Type B pancreatic cell (in vitro differentiated cells): ENCODE data around the gene ARL1. TPM values are rescaled to one million over a fixed set of nuclear protein-coding genes. Genes with fewer than 3 reads are reported as not detected.

ENCODE experiments used
- DNase-seq: peaks from one replicate; pipeline ENCODE4 v3.0.0; 2021; ENCODE audit warnings: mixed read lengths; ENCODE audit not compliant: unreplicated experiment; ENCODE audit errors: extremely low spot score
- H3K27ac Mint-ChIP-seq: 2 replicates; pipeline ENCODE4 v1.8.0; 2021; ENCODE audit warnings: mild to moderate bottlenecking, mixed read lengths
- H3K27me3 Mint-ChIP-seq: 2 replicates; pipeline ENCODE4 v1.8.0; 2021; ENCODE audit warnings: mixed read lengths
- H3K36me3 Mint-ChIP-seq: 2 replicates; pipeline ENCODE4 v1.8.0; 2021; ENCODE audit warnings: mixed read lengths
- H3K4me1 Mint-ChIP-seq: one replicate; pipeline ENCODE4 v1.8.0; 2021; ENCODE audit warnings: mixed read lengths; ENCODE audit not compliant: unreplicated experiment
- H3K4me3 Mint-ChIP-seq: 2 replicates; pipeline ENCODE4 v1.8.0; 2021; ENCODE audit warnings: mild to moderate bottlenecking, mixed read lengths
- H3K9me3 Mint-ChIP-seq: 2 replicates; pipeline ENCODE4 v1.8.0; 2021; ENCODE audit warnings: mixed read lengths
- total RNA-seq: library from RNA; stranded (reverse); gene quantifications from 2 replicates; pipeline ENCODE4 v1.2.1, GENCODE V29; 2021; ENCODE audit warnings: low replicate concordance
- TF ChIP-seq, protein P1 (sequence below): fragments of 200-600 bp; sonication (generic); conservative IDR thresholded peaks from 2 replicates; pipeline ENCODE4 v1.5.0; 2021; ENCODE audit warnings: antibody characterized with exemption, mild to moderate bottlenecking

Gene ARL1
- total RNA-seq, 1 donor from 2014 or later: 80.5 TPM

DNA sequence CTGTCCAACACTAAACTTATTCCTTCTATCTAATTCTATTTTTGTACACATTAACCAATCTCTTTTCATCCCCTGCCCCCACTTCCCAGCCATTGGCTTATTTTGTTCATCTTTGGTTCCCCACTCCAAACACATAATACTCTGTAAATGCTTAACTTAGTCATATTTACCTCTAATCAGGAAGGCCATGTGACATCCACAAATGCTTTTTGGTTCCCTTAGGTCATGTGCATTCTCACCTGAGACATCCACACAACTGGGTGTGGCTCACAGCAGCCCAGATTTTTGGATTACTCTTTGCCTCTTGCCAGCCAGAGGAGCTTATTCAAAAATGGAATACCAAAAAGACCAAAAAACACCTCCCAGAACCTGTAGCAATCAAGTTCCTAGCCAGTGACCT lies 28.4 kb downstream of the ARL1 start:
- no peak for DNase-seq
- Mint-ChIP-seq H3K4me3 (no peak overlapping the region), H3K27me3 (no peaks in the 10 kb centered on the region), H3K9me3 (no peaks in the 10 kb centered on the region), H3K36me3 (peaks cover 33% of the 10 kb centered on the region), H3K27ac (no peak overlapping the region), H3K4me1 (no peaks in the 10 kb centered on the region)
- TF ChIP-seq, protein P1, sequence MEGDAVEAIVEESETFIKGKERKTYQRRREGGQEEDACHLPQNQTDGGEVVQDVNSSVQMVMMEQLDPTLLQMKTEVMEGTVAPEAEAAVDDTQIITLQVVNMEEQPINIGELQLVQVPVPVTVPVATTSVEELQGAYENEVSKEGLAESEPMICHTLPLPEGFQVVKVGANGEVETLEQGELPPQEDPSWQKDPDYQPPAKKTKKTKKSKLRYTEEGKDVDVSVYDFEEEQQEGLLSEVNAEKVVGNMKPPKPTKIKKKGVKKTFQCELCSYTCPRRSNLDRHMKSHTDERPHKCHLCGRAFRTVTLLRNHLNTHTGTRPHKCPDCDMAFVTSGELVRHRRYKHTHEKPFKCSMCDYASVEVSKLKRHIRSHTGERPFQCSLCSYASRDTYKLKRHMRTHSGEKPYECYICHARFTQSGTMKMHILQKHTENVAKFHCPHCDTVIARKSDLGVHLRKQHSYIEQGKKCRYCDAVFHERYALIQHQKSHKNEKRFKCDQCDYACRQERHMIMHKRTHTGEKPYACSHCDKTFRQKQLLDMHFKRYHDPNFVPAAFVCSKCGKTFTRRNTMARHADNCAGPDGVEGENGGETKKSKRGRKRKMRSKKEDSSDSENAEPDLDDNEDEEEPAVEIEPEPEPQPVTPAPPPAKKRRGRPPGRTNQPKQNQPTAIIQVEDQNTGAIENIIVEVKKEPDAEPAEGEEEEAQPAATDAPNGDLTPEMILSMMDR: no peak

GRCh38 chr12:101375573-101375972 lies 32.0 kb downstream of the ARL1 start:
- no peak overlapping the region for H3K4me3 Mint-ChIP-seq
- no peaks in the 10 kb centered on the region for H3K9me3 Mint-ChIP-seq
- TF ChIP-seq, protein P1: no peak
- H3K36me3 Mint-ChIP-seq: peaks cover 45% of the 10 kb centered on the region
- no peaks in the 10 kb centered on the region for H3K4me1 Mint-ChIP-seq
- DNase-seq: no peak
- no peak overlapping the region for H3K27ac Mint-ChIP-seq
- H3K27me3 Mint-ChIP-seq: no peaks in the 10 kb centered on the region

DNA sequence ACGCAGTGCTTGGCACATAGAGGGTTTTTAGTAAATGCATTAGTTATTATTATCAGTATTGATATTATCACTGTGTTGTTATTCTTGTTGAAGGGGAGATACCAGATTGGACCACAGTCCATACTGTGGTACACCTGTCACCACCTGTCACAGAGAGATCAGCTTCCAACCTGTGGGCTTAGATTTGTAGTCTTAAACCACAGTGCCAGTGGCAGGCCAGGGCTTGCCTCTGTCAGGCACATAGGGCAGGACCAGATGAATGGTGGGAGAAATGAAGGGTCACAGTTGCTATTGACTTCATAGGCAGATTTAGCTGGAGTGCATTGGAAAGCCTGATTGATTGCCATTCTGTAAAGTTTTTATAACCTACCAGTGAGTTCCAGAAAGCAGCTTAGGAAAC lies 35.1 kb downstream of the ARL1 start:
- H3K9me3 Mint-ChIP-seq: no peaks in the 10 kb centered on the region
- no peak overlapping the region for H3K27ac Mint-ChIP-seq
- DNase-seq: no peak
- no peaks in the 10 kb centered on the region for H3K27me3 Mint-ChIP-seq
- H3K4me3 Mint-ChIP-seq: no peak overlapping the region
- H3K36me3 Mint-ChIP-seq: peaks cover 37% of the 10 kb centered on the region
- TF ChIP-seq, protein P1: no peak
- H3K4me1 Mint-ChIP-seq: no peaks in the 10 kb centered on the region

DNA sequence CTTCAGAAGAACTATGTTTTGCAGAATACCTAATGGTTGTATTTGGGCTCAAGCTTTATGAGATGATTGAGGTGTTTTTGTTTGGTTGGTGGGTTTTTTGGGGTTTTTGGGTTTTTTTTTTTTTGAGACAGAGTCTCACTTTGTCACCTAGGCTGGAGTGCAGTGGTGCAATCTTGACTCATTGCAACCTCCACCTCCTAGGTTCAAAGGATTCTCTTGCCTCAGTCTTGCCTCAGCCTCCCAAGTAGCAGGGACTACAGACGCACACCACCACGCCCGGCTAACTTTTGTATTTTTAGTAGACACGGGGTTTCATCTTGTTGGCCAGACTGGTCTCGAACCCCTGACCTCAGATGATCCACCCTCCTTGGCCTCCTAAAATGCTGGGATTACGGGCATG lies 39.6 kb downstream of the ARL1 start:
- H3K4me3 Mint-ChIP-seq: no peak overlapping the region
- no peak for DNase-seq
- TF ChIP-seq, protein P1: no peak
- peaks cover 41% of the 10 kb centered on the region for H3K36me3 Mint-ChIP-seq
- H3K4me1 Mint-ChIP-seq: no peaks in the 10 kb centered on the region
- no peak overlapping the region for H3K27ac Mint-ChIP-seq
- H3K27me3 Mint-ChIP-seq: no peaks in the 10 kb centered on the region
- H3K9me3 Mint-ChIP-seq: no peaks in the 10 kb centered on the region

DNA sequence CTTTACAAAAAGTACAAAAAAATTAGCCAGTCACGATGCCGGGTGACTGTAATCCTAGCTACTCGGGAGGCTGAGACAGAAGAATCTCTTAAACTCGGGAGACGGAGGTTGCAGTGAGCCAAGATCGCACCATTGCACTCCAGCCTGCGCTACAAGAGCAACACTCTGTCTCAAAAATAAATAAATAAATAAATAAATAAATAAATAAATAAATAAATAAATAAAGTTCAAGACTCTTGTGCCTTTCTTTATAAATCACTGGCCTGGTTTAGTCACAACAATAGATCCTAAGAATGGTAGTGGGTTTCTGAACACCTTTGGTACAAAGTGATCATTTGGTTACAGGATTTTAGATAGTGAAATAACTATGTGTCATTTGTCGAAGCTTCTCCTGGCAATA lies 46.1 kb downstream of the ARL1 start:
- DNase-seq: no peak
- Mint-ChIP-seq H3K36me3 (peaks cover 29% of the 10 kb centered on the region), H3K27ac (no peak overlapping the region), H3K27me3 (no peaks in the 10 kb centered on the region), H3K4me1 (no peaks in the 10 kb centered on the region), H3K9me3 (no peaks in the 10 kb centered on the region), H3K4me3 (no peak overlapping the region)
- TF ChIP-seq, protein P1: no peak

GRCh38 chr12:101356794-101357193 lies 50.8 kb downstream of the ARL1 start:
- H3K27ac Mint-ChIP-seq: no peak overlapping the region
- no peaks in the 10 kb centered on the region for H3K9me3 Mint-ChIP-seq
- H3K36me3 Mint-ChIP-seq: peaks cover 19% of the 10 kb centered on the region
- no peak for DNase-seq
- no peaks in the 10 kb centered on the region for H3K4me1 Mint-ChIP-seq
- TF ChIP-seq, protein P1: no peak
- H3K4me3 Mint-ChIP-seq: no peak overlapping the region
- no peaks in the 10 kb centered on the region for H3K27me3 Mint-ChIP-seq
